ENCODE results near the gene TRABD2A. TPM values are rescaled to one million over a fixed set of nuclear protein-coding genes. Genes with fewer than 3 reads are reported as not detected.
"Not testable (repeated sequence)": the region's sequence is repeated elsewhere in the genome, so short reads cannot be mapped to it uniquely, and the experiment has no call there.

Gene TRABD2A
- total and polyA plus RNA-seq, 8 donors = 0.19 to 0.59 (median 0.28) TPM; not detected in 1

DNA sequence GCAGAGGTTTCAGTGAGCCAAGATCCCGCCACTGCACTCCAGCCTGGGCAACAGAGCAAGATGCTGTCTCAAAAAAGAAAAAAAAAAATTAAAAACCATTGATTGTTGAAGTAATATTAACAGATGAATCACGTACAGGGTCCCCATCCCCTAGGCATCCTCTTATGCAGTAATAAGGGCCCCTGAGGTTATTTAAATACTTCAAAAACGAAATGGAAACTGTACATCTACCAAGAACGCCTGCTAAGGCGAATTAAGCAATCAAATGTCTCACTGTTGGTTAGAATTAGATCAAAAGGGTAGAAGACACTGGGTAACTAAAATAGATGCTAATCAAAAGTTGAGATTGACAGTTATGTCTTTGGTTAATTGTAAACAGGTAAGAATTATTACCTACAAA lies 7.5 kb downstream of the TRABD2A start:
- Histone ChIP-seq H3K27me3 (no peaks in the 10 kb centered on the region), H3K4me1 (no peaks in the 10 kb centered on the region), H3K4me3 (no peak overlapping the region), H3K27ac (no peak overlapping the region), H3K9me3 (no peaks in the 10 kb centered on the region), H3K36me3 (no peaks in the 10 kb centered on the region)
- DNase-seq (no peak), ATAC-seq (no peak), FAIRE-seq (no peak)
- intact Hi-C loops (cut with DNase I) = no loop called here
- WGBS, 2 donors = 84 to 86% methylated on average over 5 of the region's 5 CpGs
- TF ChIP-seq, protein P1, sequence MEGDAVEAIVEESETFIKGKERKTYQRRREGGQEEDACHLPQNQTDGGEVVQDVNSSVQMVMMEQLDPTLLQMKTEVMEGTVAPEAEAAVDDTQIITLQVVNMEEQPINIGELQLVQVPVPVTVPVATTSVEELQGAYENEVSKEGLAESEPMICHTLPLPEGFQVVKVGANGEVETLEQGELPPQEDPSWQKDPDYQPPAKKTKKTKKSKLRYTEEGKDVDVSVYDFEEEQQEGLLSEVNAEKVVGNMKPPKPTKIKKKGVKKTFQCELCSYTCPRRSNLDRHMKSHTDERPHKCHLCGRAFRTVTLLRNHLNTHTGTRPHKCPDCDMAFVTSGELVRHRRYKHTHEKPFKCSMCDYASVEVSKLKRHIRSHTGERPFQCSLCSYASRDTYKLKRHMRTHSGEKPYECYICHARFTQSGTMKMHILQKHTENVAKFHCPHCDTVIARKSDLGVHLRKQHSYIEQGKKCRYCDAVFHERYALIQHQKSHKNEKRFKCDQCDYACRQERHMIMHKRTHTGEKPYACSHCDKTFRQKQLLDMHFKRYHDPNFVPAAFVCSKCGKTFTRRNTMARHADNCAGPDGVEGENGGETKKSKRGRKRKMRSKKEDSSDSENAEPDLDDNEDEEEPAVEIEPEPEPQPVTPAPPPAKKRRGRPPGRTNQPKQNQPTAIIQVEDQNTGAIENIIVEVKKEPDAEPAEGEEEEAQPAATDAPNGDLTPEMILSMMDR (IDR thresholded peaks at IDR 0.05) = no peak

DNA sequence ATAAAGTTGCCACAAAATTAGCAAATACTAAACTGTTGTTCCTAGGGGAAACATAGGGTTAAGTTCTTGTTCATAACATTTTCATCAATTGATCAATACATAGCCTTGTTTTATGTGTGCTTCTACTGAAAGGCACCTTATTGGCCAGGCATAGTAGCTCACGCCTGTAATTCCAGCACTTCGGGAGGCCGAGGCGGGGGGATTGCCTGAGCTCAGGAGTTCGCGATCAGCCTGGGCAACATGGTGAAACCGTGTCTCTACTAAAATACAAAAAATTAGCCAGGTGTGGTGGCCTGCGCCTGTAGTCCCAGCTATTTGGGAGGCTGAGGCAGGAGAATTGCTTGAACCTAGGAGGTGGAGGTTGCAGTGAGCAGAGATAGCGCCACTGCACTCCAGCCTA lies 8.2 kb downstream of the TRABD2A start:
- H3K36me3 ChIP-seq; ATAC-seq; H3K4me3 ChIP-seq; FAIRE-seq; H3K9me3 ChIP-seq; H3K27me3 ChIP-seq; H3K27ac ChIP-seq; intact Hi-C loops (cut with DNase I); H3K4me1 ChIP-seq; DNase-seq: not testable (repeated sequence)
- WGBS, 2 donors = 88 to 89% methylated on average over 9 of the region's 9 CpGs

DNA sequence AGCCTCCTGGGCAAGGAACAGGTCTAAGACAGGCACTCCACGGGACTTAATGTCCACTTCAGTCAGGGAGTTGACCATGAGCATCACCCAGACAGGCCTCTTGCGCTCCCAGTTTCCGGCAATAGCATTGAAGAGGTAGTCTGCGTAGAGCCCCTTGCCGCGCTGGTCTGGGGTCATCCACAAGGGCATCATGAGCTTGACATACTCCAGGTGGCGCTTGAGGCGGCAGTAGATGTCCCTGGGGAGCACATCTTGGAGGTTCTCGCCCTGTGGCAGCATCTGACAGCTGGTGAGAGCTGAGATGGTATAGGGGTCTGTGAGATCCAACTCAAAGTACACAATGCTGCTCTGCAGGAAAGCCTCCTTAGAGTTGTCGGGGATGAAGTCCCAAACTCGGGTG lies 10.6 kb downstream of the TRABD2A start:
- Histone ChIP-seq H3K9me3 (no peaks in the 10 kb centered on the region), H3K36me3 (no peaks in the 10 kb centered on the region), H3K27me3 (no peaks in the 10 kb centered on the region), H3K4me3 (no peak overlapping the region), H3K27ac (no peak overlapping the region), H3K4me1 (no peaks in the 10 kb centered on the region)
- 84 to 89% methylated on average over 11 of the region's 11 CpGs for WGBS, 2 donors
- TF ChIP-seq, protein P1 (IDR thresholded peaks at IDR 0.05) = no peak
- FAIRE-seq (no peak), ATAC-seq (no peak), DNase-seq (no peak)
- intact Hi-C loops (cut with DNase I) = no loop called here

DNA sequence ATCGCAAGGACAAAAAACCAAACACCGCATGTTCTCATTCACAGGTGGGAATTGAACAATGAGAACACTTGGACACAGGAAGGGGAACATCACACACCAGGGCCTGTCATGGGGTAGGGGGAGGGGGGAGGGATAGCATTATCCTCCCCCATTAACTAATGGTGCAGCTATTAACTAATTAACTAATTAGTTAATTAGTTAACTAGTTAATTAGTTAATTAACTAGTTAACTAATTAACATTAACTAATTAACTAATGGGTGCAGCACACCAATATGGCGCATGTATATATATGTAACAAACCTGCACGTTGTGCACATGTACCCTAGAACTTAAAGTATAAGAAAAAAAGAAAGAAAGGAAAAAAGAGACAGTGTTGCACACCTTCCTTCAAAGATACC lies 12.6 kb downstream of the TRABD2A start:
- H3K4me1 ChIP-seq; H3K4me3 ChIP-seq; FAIRE-seq; H3K27me3 ChIP-seq; H3K9me3 ChIP-seq; DNase-seq; H3K27ac ChIP-seq; H3K36me3 ChIP-seq; ATAC-seq; intact Hi-C loops (cut with DNase I): not testable (repeated sequence)
- 80% methylated on average over 2 of the region's 4 CpGs for WGBS, 2 donors

DNA sequence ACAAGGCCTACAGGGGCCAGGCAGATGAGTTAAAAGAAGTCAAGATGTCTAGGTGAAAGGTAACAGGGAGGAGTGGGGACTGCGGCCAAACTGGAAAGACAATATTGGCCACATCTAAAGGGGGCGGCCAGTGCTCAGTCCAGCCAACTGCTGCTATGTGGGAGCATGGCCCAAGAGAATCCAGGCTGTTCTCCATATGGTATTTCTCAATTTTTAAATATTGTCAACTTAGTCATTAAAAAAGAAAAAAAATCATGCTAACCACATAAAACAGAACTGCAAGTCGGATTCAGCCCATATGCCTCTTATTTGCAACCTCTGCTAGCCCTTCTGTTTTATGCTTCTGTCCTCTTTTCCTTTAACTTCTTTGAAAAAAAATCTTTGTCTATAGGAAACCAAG lies 14.8 kb downstream of the TRABD2A start:
- FAIRE-seq (no peak), ATAC-seq (peak in 1 of 4 donors; percentile 25), DNase-seq (no peak)
- TF ChIP-seq, protein P1 (IDR thresholded peaks at IDR 0.05) = no peak
- no peaks in the 10 kb centered on the region for H3K9me3 ChIP-seq
- H3K4me3 ChIP-seq = no peak overlapping the region
- no peaks in the 10 kb centered on the region for H3K36me3 ChIP-seq
- WGBS, 2 donors = 80 to 87% methylated on average over 3 of the region's 3 CpGs
- H3K27me3 ChIP-seq = no peaks in the 10 kb centered on the region
- no peak overlapping the region for H3K27ac ChIP-seq
- H3K4me1 ChIP-seq = no peaks in the 10 kb centered on the region
- intact Hi-C loops (cut with DNase I) = no loop called here

DNA sequence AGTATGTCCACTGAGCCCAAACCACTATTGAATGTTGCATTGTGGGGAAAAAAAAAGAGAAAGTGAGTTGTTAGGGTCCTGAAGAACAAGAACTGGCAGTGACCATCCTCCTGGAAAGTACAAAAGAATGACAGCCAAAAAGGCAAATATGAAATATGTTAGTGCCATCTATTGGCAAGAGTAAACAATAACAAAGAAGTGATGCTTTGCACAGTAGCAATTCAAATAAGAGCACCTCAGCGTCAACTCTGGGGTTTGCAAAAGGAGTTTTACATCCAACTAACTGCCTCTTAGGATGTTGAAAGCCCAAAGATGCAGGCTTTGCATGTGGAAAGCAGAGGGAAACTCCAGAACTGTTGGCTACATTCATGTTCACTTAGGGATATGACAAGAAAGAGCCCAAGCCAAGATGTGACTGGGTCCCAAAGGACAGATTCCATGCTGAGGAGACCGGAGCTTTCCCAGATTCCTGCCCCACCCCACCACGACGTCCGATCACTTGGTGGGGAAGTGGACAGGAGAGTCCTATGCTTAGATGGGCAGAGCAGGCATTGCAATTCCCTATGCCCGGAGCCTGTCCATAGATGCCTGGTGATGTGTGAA lies 15.6 kb downstream of the TRABD2A start:
- TF ChIP-seq, protein P1 (IDR thresholded peaks at IDR 0.05) = no peak
- no peak overlapping the region for H3K4me3 ChIP-seq
- no peak for DNase-seq
- no peaks in the 10 kb centered on the region for H3K4me1 ChIP-seq
- peak; percentile 9 for FAIRE-seq
- 57 to 62% methylated on average over 6 of the region's 6 CpGs for WGBS, 2 donors
- no peaks in the 10 kb centered on the region for H3K27me3 ChIP-seq
- intact Hi-C loops (cut with DNase I) = no loop called here
- ATAC-seq = peak in 1 of 4 donors; percentile 65
- H3K36me3 ChIP-seq = no peaks in the 10 kb centered on the region
- no peak overlapping the region for H3K27ac ChIP-seq
- no peaks in the 10 kb centered on the region for H3K9me3 ChIP-seq
